ENCODE data around the gene AK2.
A peak's percentile ranks its signal among the peaks of the same experiment; 100 is the strongest.
"Not testable (repeated sequence)": the region's sequence is repeated elsewhere in the genome, so short reads cannot be mapped to it uniquely, and the experiment has no call there.

The AK2 gene

GRCh38 chr1:33050221-33051076 lies 13.8 kb upstream of the AK2 start:
- peak; percentile 37 for DNase-seq

GRCh38 chr1:33049371-33049770 lies 12.7 kb upstream of the AK2 start:
- no peak for DNase-seq

GRCh38 chr1:33048426-33048825 lies 11.7 kb upstream of the AK2 start:
- no peak for DNase-seq

- no peak for DNase-seq
These were observed 11.2 kb upstream of the AK2 start for GRCh38 chr1:33047839-33048305.

GRCh38 chr1:33047290-33047689 lies 10.6 kb upstream of the AK2 start:
- no peak for DNase-seq

GRCh38 chr1:33046234-33046633 lies 9.6 kb upstream of the AK2 start:
- DNase-seq, result not testable (repeated sequence)

GRCh38 chr1:33045814-33046213 lies 9.1 kb upstream of the AK2 start:
- DNase-seq, result peak; percentile 57

GRCh38 chr1:33045246-33045645 lies 8.6 kb upstream of the AK2 start:
- DNase-seq, result peak; percentile 21

GRCh38 chr1:33043267-33044092 lies 6.8 kb upstream of the AK2 start:
- no peak for DNase-seq

- no peak for DNase-seq
These were observed 6.1 kb upstream of the AK2 start for GRCh38 chr1:33042831-33043230.

GRCh38 chr1:33041026-33041425 lies 4.3 kb upstream of the AK2 start:
- DNase-seq, result no peak

- no peak for DNase-seq
These were observed 3.2 kb upstream of the AK2 start for GRCh38 chr1:33039840-33040239.

GRCh38 chr1:33036051-33036525 lies 595 bp downstream of the AK2 start:
- DNase-seq, result no peak

- no peak for DNase-seq
These were observed 4.4 kb downstream of the AK2 start for GRCh38 chr1:33032126-33032869.

GRCh38 chr1:33031506-33031905 lies 5.2 kb downstream of the AK2 start:
- DNase-seq, result no peak

GRCh38 chr1:33030575-33030974 lies 6.1 kb downstream of the AK2 start:
- DNase-seq, result no peak

- DNase-seq, result no peak
These were observed 6.8 kb downstream of the AK2 start for GRCh38 chr1:33029921-33030320.

GRCh38 chr1:33029209-33029608 lies 7.5 kb downstream of the AK2 start:
- DNase-seq, result no peak

GRCh38 chr1:33025761-33026160 lies 10.9 kb downstream of the AK2 start:
- DNase-seq, result no peak

- no peak for DNase-seq
These were observed 11.5 kb downstream of the AK2 start for GRCh38 chr1:33025180-33025569.

GRCh38 chr1:33024430-33025179 lies 12.1 kb downstream of the AK2 start:
- DNase-seq, result peak; percentile 56

- DNase-seq, result no peak
These were observed 14.0 kb downstream of the AK2 start for GRCh38 chr1:33022650-33023200.

Data from NK-92 treated with Interleukin-12 subunit alpha and Interleukin-12 subunit beta, amount 100 ng/mL, for 24 hours (cell line).